ENCODE results near the gene SLC1A4. TPM values are rescaled to one million over a fixed set of nuclear protein-coding genes. Genes with fewer than 3 reads are reported as not detected.

The SLC1A4 gene
- total and polyA plus RNA-seq, 4 donors = 3.4 to 23.4 (median 9.6) TPM

GRCh38 chr2:64990876-64991275 is 1.7 kb downstream of the SLC1A4 start:
- no peak overlapping the region for H3K9ac ChIP-seq (ENCODE audit: low read depth in 1 of 2, low read length in 2 of 2)
- no peaks in the 10 kb centered on the region for H3K36me3 ChIP-seq (ENCODE audit: control insufficient read depth in 4 of 4, insufficient read depth in 3 of 4, low read depth in 1 of 4, low read length in 3 of 4)
- DNase-seq (ENCODE audit: low spot score) = no peak
- 55% methylated on average over 1 of the region's 1 CpG for WGBS
- TF ChIP-seq YY1 (IDR thresholded peaks at IDR 0.05) (no peak), HNF4G (IDR thresholded peaks at IDR 0.05) (no peak), RAD21 (IDR thresholded peaks at IDR 0.05) (no peak), MAX (IDR thresholded peaks at IDR 0.05) (no peak), NR2F2 (IDR thresholded peaks at IDR 0.05) (no peak), FOXA1 (IDR thresholded peaks at IDR 0.05) (no peak), EGR1 (IDR thresholded peaks at IDR 0.05; ENCODE audit: low read depth in 2 of 2) (no peak), JUND (IDR thresholded peaks at IDR 0.05) (no peak), TAF1 (conservative IDR thresholded peaks at IDR 0.05) (no peak), GABPA (IDR thresholded peaks at IDR 0.05 in 1 of 2, conservative IDR thresholded peaks at IDR 0.05 in 1 of 2) (no peak), SP1 (IDR thresholded peaks at IDR 0.05) (no peak), ATF3 (IDR thresholded peaks at IDR 0.05) (no peak), REST (IDR thresholded peaks at IDR 0.05) (no peak), HNF4A (conservative IDR thresholded peaks at IDR 0.05) (no peak), FOXA2 (IDR thresholded peaks at IDR 0.05) (no peak), RXRA (IDR thresholded peaks at IDR 0.05) (no peak), ZBTB33 (IDR thresholded peaks at IDR 0.05) (no peak)
- TF ChIP-seq, protein P1, sequence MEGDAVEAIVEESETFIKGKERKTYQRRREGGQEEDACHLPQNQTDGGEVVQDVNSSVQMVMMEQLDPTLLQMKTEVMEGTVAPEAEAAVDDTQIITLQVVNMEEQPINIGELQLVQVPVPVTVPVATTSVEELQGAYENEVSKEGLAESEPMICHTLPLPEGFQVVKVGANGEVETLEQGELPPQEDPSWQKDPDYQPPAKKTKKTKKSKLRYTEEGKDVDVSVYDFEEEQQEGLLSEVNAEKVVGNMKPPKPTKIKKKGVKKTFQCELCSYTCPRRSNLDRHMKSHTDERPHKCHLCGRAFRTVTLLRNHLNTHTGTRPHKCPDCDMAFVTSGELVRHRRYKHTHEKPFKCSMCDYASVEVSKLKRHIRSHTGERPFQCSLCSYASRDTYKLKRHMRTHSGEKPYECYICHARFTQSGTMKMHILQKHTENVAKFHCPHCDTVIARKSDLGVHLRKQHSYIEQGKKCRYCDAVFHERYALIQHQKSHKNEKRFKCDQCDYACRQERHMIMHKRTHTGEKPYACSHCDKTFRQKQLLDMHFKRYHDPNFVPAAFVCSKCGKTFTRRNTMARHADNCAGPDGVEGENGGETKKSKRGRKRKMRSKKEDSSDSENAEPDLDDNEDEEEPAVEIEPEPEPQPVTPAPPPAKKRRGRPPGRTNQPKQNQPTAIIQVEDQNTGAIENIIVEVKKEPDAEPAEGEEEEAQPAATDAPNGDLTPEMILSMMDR (IDR thresholded peaks at IDR 0.05; ENCODE audit: low read depth, low read length, missing input control) = no peak
- H3K4me3 ChIP-seq (ENCODE audit: low read depth in 1 of 3, low read length in 3 of 3) = peak overlapping the region in 1 of 3 donors; percentile 64
- H3K27me3 ChIP-seq (ENCODE audit: control insufficient read depth in 4 of 4, insufficient read depth in 4 of 4, low read length in 3 of 4) = no peaks in the 10 kb centered on the region
- H3K9me3 ChIP-seq (ENCODE audit: control insufficient read depth in 4 of 4, low read length in 3 of 4) = no peaks in the 10 kb centered on the region
- no peak overlapping the region for H3K27ac ChIP-seq (ENCODE audit: low read depth in 1 of 2, low read length in 2 of 2)
- H3K4me1 ChIP-seq (ENCODE audit: control insufficient read depth in 4 of 4, insufficient read depth in 4 of 4, low read length in 3 of 4) = peaks cover 7 to 39% (median 21%) of the 10 kb centered on the region in 4 donors

Data from liver (tissue), 9 donors.